ENCODE measurements around the gene STAB2.

- TF ChIP-seq CTCF (IDR thresholded peaks at IDR 0.05; ENCODE audit: low read length) (no peak), EZH2 (IDR thresholded peaks at IDR 0.05; ENCODE audit: borderline replicate concordance, low read length) (no peak)
These were observed 118.0 kb downstream of the STAB2 start for GRCh38 chr12:103705098-103705497.
